H9 (cell line): ENCODE results near the gene FAM72B. TPM values are rescaled to one million over a fixed set of nuclear protein-coding genes. Genes with fewer than 3 reads are reported as not detected.
"Not testable (repeated sequence)": the region's sequence is repeated elsewhere in the genome, so short reads cannot be mapped to it uniquely, and the experiment has no call there.

ENCODE experiments used
- DNase-seq: peaks from one replicate; pipeline ENCODE4 v3.0.0-alpha.2; 2017
- H2AFZ ChIP-seq: one replicate; pipeline ENCODE4 v1.6.1; 2013; ENCODE audit warnings: mild to moderate bottlenecking, low read length, control low read depth, moderate library complexity
- H2AK5ac ChIP-seq: 2 replicates; pipeline ENCODE4 v1.6.1; 2013; ENCODE audit warnings: low read length, control low read depth, mixed read lengths; ENCODE audit not compliant: insufficient read length
- H2BK120ac ChIP-seq: one replicate; pipeline ENCODE4 v1.6.1; 2013; ENCODE audit warnings: low read depth, mild to moderate bottlenecking, low read length, control low read depth, inconsistent platforms; ENCODE audit not compliant: poor library complexity, severe bottlenecking
- H2BK12ac ChIP-seq: 2 replicates; pipeline ENCODE4 v1.6.1; 2013; ENCODE audit warnings: low read length, control low read depth, mixed read lengths, low read depth; ENCODE audit not compliant: insufficient read length
- H2BK15ac ChIP-seq: 2 replicates; pipeline ENCODE4 v1.6.1; 2013; ENCODE audit warnings: low read depth, low read length, control low read depth
- H2BK20ac ChIP-seq: one replicate; pipeline ENCODE4 v1.6.1; 2013; ENCODE audit warnings: low read depth, mild to moderate bottlenecking, low read length, control low read depth, inconsistent platforms; ENCODE audit not compliant: poor library complexity, severe bottlenecking
- H2BK5ac ChIP-seq: 2 replicates; pipeline ENCODE4 v1.6.1; 2013; ENCODE audit warnings: low read length, control low read depth, mixed read lengths; ENCODE audit not compliant: insufficient read length
- H3K14ac ChIP-seq: 2 replicates; pipeline ENCODE4 v1.6.1; 2013; ENCODE audit warnings: low read length, control low read depth; ENCODE audit not compliant: insufficient read depth
- H3K18ac ChIP-seq: 2 replicates; pipeline ENCODE4 v1.6.1; 2013; ENCODE audit warnings: low read depth, mild to moderate bottlenecking, mixed read lengths, low read length, control low read depth; ENCODE audit not compliant: insufficient read length
- H3K23ac ChIP-seq: 2 replicates; pipeline ENCODE4 v1.6.1; 2013; ENCODE audit warnings: low read length, control low read depth, mixed read lengths, low read depth; ENCODE audit not compliant: insufficient read length
- H3K23me2 ChIP-seq: 2 replicates; pipeline ENCODE4 v1.6.1; 2013; ENCODE audit warnings: low read depth, mild to moderate bottlenecking, mixed read lengths, low read length, control low read depth; ENCODE audit not compliant: insufficient read length, poor library complexity, severe bottlenecking
- H3K27ac ChIP-seq: 2 replicates; pipeline ENCODE4 v1.5.1; 2013; ENCODE audit warnings: low read length, control low read depth, mixed read lengths, low read depth; ENCODE audit not compliant: insufficient read length
- H3K27me3 ChIP-seq: 2 replicates; pipeline ENCODE4 v1.6.1; 2013; ENCODE audit warnings: low read length, control low read depth, inconsistent platforms; ENCODE audit not compliant: insufficient read depth
- H3K4ac ChIP-seq: 2 replicates; pipeline ENCODE4 v1.6.1; 2013; ENCODE audit warnings: low read depth, mild to moderate bottlenecking, control low read depth, inconsistent platforms, low read length, moderate library complexity
- H3K4me1 ChIP-seq: 2 replicates; pipeline ENCODE4 v1.6.1; 2013; ENCODE audit warnings: low read length, control low read depth, inconsistent platforms; ENCODE audit not compliant: insufficient read depth
- H3K4me2 ChIP-seq: 2 replicates; pipeline ENCODE4 v1.6.1; 2013; ENCODE audit warnings: low read length, control low read depth, mixed read lengths; ENCODE audit not compliant: insufficient read length, insufficient read depth
- H3K56ac ChIP-seq: 2 replicates; pipeline ENCODE4 v1.6.1; 2013; ENCODE audit warnings: low read depth, mild to moderate bottlenecking, mixed read lengths, low read length, control low read depth; ENCODE audit not compliant: insufficient read length
- H3K79me1 ChIP-seq: 2 replicates; pipeline ENCODE4 v1.6.1; 2013; ENCODE audit warnings: low read depth, mild to moderate bottlenecking, moderate library complexity, low read length, control low read depth, inconsistent platforms; ENCODE audit not compliant: insufficient read depth, poor library complexity, severe bottlenecking
- H3K79me2 ChIP-seq: 2 replicates; pipeline ENCODE4 v1.6.1; 2013; ENCODE audit warnings: low read length, control low read depth, inconsistent platforms; ENCODE audit not compliant: insufficient read depth
- H3K9ac ChIP-seq: 2 replicates; pipeline ENCODE4 v1.6.1; 2013; ENCODE audit warnings: low read length, control low read depth, mixed read lengths; ENCODE audit not compliant: insufficient read length; ENCODE audit errors: extremely low read depth
- H3K9me3 ChIP-seq: one replicate; pipeline ENCODE4 v1.6.1; 2013; ENCODE audit warnings: low read depth, low read length, inconsistent platforms; ENCODE audit not compliant: control insufficient read depth
- H3T11ph ChIP-seq: one replicate; pipeline ENCODE4 v1.6.1; 2013; ENCODE audit warnings: mild to moderate bottlenecking, low read length, control low read depth, inconsistent platforms
- H4K20me1 ChIP-seq: one replicate; pipeline ENCODE4 v1.6.1; 2013; ENCODE audit not compliant: control insufficient read depth, insufficient read length, insufficient read depth
- H4K5ac ChIP-seq: 2 replicates; pipeline ENCODE4 v1.6.1; 2013; ENCODE audit warnings: low read depth, mild to moderate bottlenecking, mixed read lengths, low read length, control low read depth; ENCODE audit not compliant: insufficient read length
- H4K8ac ChIP-seq: replicated peaks from 2 replicates; pipeline ENCODE4 v1.6.1; 2013; ENCODE audit warnings: low read length, control low read depth, mixed read lengths, low read depth; ENCODE audit not compliant: insufficient read length
- H4K91ac ChIP-seq: 2 replicates; pipeline ENCODE4 v1.6.1; 2013; ENCODE audit warnings: low read depth, mild to moderate bottlenecking, moderate library complexity, mixed read lengths, low read length, control low read depth; ENCODE audit not compliant: insufficient read length
- H3K27ac Mint-ChIP-seq, 3 experiments: 2 replicates in 2 of 3; 3 replicates in 1 of 3; pipeline ENCODE4 v1.8.0; 2020 to 2021; ENCODE audit warnings: mixed read lengths in 3 of 3, mild to moderate bottlenecking in 1 of 3, moderate library complexity in 1 of 3
- H3K27me3 Mint-ChIP-seq: 2 replicates; pipeline ENCODE4 v1.8.0; 2021; ENCODE audit warnings: low read depth, mild to moderate bottlenecking, moderate library complexity, mixed read lengths
- H3K36me3 Mint-ChIP-seq, 3 experiments: 2 replicates in 2 of 3; 3 replicates in 1 of 3; pipeline ENCODE4 v1.8.0; 2020 to 2021; ENCODE audit warnings: low read depth in 3 of 3, mixed read lengths in 3 of 3; ENCODE audit not compliant: insufficient read depth in 1 of 3
- H3K4me1 Mint-ChIP-seq, 2 experiments: 2 replicates each; pipeline ENCODE4 v1.8.0; 2020; ENCODE audit warnings: mixed read lengths in 2 of 2
- H3K4me3 Mint-ChIP-seq, 2 experiments: 2 replicates in 1 of 2; 3 replicates in 1 of 2; pipeline ENCODE4 v1.8.0; 2020 to 2021; ENCODE audit warnings: mild to moderate bottlenecking in 2 of 2, mixed read lengths in 2 of 2, moderate library complexity in 1 of 2
- H3K9me3 Mint-ChIP-seq, 2 experiments: 2 replicates in 1 of 2; 3 replicates in 1 of 2; pipeline ENCODE4 v1.8.0; 2020; ENCODE audit warnings: mild to moderate bottlenecking in 2 of 2, mixed read lengths in 2 of 2, moderate library complexity in 1 of 2
- WGBS: extraction: QIAGEN DNeasy Blood & Tissue Kit; methylation state at CpG from one replicate; pipeline ENCODE4 v1.1.7; 2013; ENCODE audit warnings: missing lambda C conversion rate, low lambda C conversion rate, mixed read lengths; ENCODE audit not compliant: insufficient read length; ENCODE audit errors: extremely low coverage; 5-methylcytosine and 5-hydroxymethylcytosine counted together
- total RNA-seq: library from RNA; stranded (reverse); gene quantifications from 2 replicates; pipeline ENCODE4 v1.2.1, GENCODE V29; 2021

Gene FAM72B
- total RNA-seq, 1 experiment from 2014 or later: 8.5 TPM

DNA sequence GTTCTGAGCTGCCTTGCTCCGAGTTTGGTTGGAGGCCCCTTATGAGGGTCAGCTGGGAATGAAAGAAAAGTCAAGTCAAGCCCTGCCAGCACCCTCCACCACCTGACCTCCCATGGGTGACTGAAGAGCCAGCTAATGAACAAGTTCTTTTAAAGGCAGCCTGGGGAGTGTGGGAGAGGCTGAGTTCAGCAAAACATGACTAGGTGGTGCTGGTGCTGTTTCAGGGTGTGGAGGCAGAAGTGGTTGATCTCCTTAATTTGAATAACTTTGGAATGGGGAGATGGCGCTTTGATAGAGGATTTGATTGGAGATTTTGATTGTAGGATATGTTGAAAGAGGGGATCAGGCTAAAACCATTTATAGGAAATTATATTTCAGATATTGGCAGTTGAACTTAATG lies 23.2 kb upstream of the FAM72B start:
- H3K18ac ChIP-seq, H3K27ac Mint-ChIP-seq: not testable (repeated sequence)

DNA sequence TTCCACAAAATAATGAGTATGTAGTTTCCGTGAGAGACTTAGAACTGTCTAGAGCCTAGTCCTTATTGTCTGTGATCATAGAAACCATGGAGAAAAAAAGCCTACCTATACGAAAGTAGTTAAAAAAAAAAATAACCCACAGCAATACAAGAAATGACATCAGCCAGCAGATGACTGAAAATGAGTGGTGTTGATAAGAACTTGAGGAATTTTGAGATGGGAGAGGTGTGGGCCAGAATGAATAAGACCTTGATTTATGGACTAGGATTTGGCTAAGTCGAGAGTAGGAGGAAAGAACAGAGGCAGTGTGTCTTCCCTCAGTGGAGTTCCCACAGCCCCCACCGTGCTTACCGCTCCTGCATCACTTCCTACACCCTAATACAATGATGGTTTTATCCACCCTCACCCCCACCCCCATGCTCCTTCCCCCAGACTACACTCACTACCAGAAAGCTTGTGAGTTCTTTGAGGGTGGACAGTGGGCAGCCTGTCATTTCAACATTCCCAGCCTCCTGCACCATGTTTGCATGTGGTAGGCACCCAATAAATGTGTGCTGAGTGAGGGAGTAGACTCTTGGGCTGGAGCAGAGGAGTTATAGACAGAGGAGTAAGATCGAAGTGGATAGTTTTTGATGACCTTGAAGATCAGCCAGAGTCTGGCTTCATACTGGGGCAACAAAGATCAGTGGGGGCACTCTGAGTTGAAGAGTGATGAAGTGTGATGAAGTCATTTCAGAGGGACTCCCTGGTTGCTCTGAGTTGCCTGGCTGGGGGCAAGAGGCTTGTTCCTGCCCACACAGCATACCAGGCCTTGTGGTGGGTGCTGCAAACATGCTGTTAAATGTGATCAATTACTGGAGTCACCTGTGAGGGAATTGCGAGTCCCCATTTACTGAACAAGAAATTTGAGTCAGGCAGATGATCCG lies 21.9 kb upstream of the FAM72B start:
- H2AK5ac ChIP-seq, H3K79me1 ChIP-seq, H3K36me3 Mint-ChIP-seq, H3K9me3 Mint-ChIP-seq, H3K23ac ChIP-seq, H3K4me3 Mint-ChIP-seq, H3K56ac ChIP-seq, H3K27ac Mint-ChIP-seq, H3K23me2 ChIP-seq, H3K18ac ChIP-seq, H3K79me2 ChIP-seq, H4K8ac ChIP-seq, H4K5ac ChIP-seq, H2AFZ ChIP-seq, H3K27ac ChIP-seq, H2BK20ac ChIP-seq, H3K4ac ChIP-seq, DNase-seq, H2BK5ac ChIP-seq, H3K27me3 Mint-ChIP-seq, H3T11ph ChIP-seq, H3K9ac ChIP-seq, H2BK120ac ChIP-seq, H2BK12ac ChIP-seq, H3K4me1 ChIP-seq, H4K91ac ChIP-seq, H3K27me3 ChIP-seq, H2BK15ac ChIP-seq, H3K9me3 ChIP-seq, H3K4me2 ChIP-seq, H4K20me1 ChIP-seq, H3K14ac ChIP-seq, H3K4me1 Mint-ChIP-seq: not testable (repeated sequence)
- no CpG with 5 or more reads among the region's 8 CpGs for WGBS

More for the DNA sequence above, 23.2 kb upstream of the FAM72B start:
- not testable (repeated sequence) for H3K4ac ChIP-seq, H4K8ac ChIP-seq, H4K91ac ChIP-seq, H3T11ph ChIP-seq, H3K4me2 ChIP-seq, H3K4me1 Mint-ChIP-seq, H2BK20ac ChIP-seq, H3K14ac ChIP-seq, H3K9me3 Mint-ChIP-seq, H3K4me3 Mint-ChIP-seq, H2BK12ac ChIP-seq, H3K4me1 ChIP-seq, H3K27me3 Mint-ChIP-seq, H2BK15ac ChIP-seq, H4K20me1 ChIP-seq, H2AFZ ChIP-seq, H3K27me3 ChIP-seq, H3K79me2 ChIP-seq, H2BK120ac ChIP-seq, H3K9me3 ChIP-seq, H3K9ac ChIP-seq, H3K56ac ChIP-seq, DNase-seq, H4K5ac ChIP-seq, H3K23me2 ChIP-seq, H2AK5ac ChIP-seq, H3K79me1 ChIP-seq, H3K23ac ChIP-seq, H3K27ac ChIP-seq, H3K36me3 Mint-ChIP-seq, H2BK5ac ChIP-seq
- WGBS: no CpG with 5 or more reads among the region's 2 CpGs
